ENCODE data around the gene C12orf43.
"Not testable (repeated sequence)": the region's sequence is repeated elsewhere in the genome, so short reads cannot be mapped to it uniquely, and the experiment has no call there.

Gene C12orf43

DNA sequence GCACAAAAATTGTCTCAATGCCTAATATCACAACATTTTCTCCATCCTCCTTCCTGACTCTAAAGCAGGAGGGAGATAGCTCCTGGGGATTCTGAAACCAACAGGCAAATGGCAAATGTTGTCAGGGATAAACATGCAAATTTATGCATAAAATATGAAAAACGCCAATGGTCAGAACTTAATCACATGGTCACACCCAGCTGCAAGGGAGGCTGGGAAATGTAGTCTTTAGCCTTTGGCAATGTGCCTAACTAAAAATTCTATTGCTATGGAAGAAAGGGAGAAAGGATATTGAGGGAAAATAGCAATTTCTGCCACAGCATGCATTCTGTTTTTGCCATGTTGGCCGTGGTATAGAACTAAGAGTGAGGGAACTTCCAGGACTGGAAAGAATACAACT, 34.4 kb upstream of the C12orf43 start:
- CTCF ChIA-PET = interaction anchor here (0.9 to 2.0 kb wide), 4 partner anchors 9 to 180 kb away, joined by 3 to 8 read pairs (median 4); no protein-coding TSS in a partner anchor
- peak; percentile 23; the same call in 1 of the 2 replicates for TF ChIP-seq SP3 (tag by site-specific recombination; IDR thresholded peaks at IDR 0.05)
- no peak for TF ChIP-seq ZNF175 (tag by site-specific recombination; IDR thresholded peaks at IDR 0.05)

DNA sequence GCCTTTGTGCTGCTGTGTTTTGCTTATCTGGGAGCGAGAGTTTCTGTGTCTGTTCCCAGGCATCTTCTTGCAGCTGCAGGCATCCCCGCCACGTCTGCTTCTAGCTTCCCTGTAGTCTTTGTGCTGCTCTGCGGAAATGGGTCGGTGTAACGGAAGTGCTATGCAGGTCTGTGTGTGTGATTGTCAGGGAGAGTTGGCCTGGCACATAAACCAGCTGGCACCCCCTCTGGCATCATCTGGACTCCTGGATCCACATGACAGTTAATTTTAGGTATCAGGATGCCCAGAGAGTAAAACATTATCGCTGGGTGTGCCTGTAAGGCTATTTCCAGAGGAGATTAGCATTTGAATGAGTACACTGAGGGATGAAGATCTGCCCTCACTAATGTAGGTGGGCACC, 32.2 kb upstream of the C12orf43 start:
- H3K36me3 ChIP-seq (ENCODE audit: control insufficient read depth in 2 of 2, insufficient read depth in 1 of 2, low read length in 2 of 2) = no peaks in the 10 kb centered on the region
- H3K4me1 ChIP-seq (ENCODE audit: control insufficient read depth, insufficient read depth, low read length) = no peaks in the 10 kb centered on the region
- H3K4me3 ChIP-seq (ENCODE audit: low read depth, low read length) = no peak overlapping the region
- TF ChIP-seq ZNF354C (tag by site-specific recombination; IDR thresholded peaks at IDR 0.05; ENCODE audit: borderline replicate concordance, low read depth) (no peak), ZNF175 (tag by site-specific recombination; IDR thresholded peaks at IDR 0.05) (no peak), HOXC10 (CRISPR knock-in tag; IDR thresholded peaks at IDR 0.05) (no peak)
- ChIA-PET CTCF (interaction anchor here (1.0 kb wide), 1 partner anchor 13 kb away, joined by 4 read pairs; no protein-coding TSS in a partner anchor), POLR2A (no interaction called here)
- no peak overlapping the region for H3K27ac ChIP-seq (ENCODE audit: extremely low read depth, low read depth, low read length)
- no peaks in the 10 kb centered on the region for H3K9me3 ChIP-seq (ENCODE audit: control insufficient read depth, insufficient read depth, low read depth, low read length)

More for the DNA sequence above, 34.4 kb upstream of the C12orf43 start:
- Histone ChIP-seq H3K27ac (ENCODE audit: extremely low read depth, low read depth, low read length) (no peak overlapping the region), H3K9me3 (ENCODE audit: control insufficient read depth, insufficient read depth, low read depth, low read length) (no peaks in the 10 kb centered on the region), H3K36me3 (ENCODE audit: control insufficient read depth in 2 of 2, insufficient read depth in 1 of 2, low read length in 2 of 2) (no peaks in the 10 kb centered on the region), H3K4me3 (ENCODE audit: low read depth, low read length) (no peak overlapping the region), H3K4me1 (ENCODE audit: control insufficient read depth, insufficient read depth, low read length) (no peaks in the 10 kb centered on the region)
- POLR2A ChIA-PET = no interaction called here

DNA sequence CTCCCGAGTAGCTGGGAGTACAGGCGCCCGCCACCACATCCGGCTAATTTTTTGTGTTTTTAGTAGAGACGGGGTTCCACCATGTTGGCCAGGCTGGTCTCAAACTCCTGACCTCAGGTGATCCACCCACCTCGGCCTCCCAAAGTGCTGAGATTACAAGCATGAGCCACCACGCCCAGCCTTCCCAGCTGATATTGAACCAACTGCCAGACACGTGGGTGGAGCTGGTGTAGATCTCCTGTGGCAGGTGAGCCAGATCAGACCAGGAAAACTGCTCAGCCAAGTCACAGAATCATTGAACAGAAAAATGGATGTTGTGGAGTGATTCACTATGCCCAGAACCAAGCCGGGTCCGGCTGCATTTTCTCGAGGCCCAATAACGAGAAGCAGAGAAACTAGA, 31.1 kb upstream of the C12orf43 start:
- H3K27ac ChIP-seq (ENCODE audit: extremely low read depth, low read depth, low read length); H3K4me3 ChIP-seq (ENCODE audit: low read depth, low read length); H3K9me3 ChIP-seq (ENCODE audit: control insufficient read depth, insufficient read depth, low read depth, low read length); POLR2A ChIA-PET; H3K36me3 ChIP-seq (ENCODE audit: control insufficient read depth in 2 of 2, insufficient read depth in 1 of 2, low read length in 2 of 2); H3K4me1 ChIP-seq (ENCODE audit: control insufficient read depth, insufficient read depth, low read length): not testable (repeated sequence)
- CTCF ChIA-PET = interaction anchor here (0.6 kb wide), 1 partner anchor 453 kb away, joined by 3 read pairs; no protein-coding TSS in a partner anchor
- TF ChIP-seq EGR2 (tag by site-specific recombination; IDR thresholded peaks at IDR 0.05; ENCODE audit: low read depth) = peak; percentile 29; the same call in 1 of the 2 replicates
- TF ChIP-seq KLF1 (tag by site-specific recombination; IDR thresholded peaks at IDR 0.05) = 0 out of 2 replicates have a peak, but pooled peaks have one; percentile 15
- TF ChIP-seq ZFHX2 (tag by site-specific recombination; conservative IDR thresholded peaks at IDR 0.05) = peak; percentile 27; the same call in 1 of the 2 replicates

DNA sequence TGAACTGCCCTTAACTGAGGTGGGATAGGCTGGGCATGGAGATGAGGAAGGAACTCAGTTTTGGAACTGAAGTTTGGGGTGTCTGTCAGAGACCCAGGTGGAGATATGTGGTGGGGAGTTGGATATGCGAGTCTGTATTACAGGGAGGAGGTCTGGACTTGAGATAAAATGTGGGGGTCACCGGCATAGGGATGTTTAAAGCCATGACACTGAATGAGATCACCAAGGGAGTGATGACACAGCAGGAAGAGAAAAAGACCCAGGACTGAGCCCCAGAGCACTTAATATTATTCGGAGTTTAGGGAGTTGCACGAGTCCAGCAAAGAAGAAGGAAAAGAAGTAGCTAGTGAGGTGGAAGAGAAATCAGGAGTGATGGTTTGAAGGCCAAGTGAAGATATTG, 26.8 kb upstream of the C12orf43 start:
- Histone ChIP-seq H3K4me1 (ENCODE audit: control insufficient read depth, insufficient read depth, low read length) (no peaks in the 10 kb centered on the region), H3K9me3 (ENCODE audit: control insufficient read depth, insufficient read depth, low read depth, low read length) (no peaks in the 10 kb centered on the region), H3K4me3 (ENCODE audit: low read depth, low read length) (no peak overlapping the region), H3K36me3 (ENCODE audit: control insufficient read depth in 2 of 2, insufficient read depth in 1 of 2, low read length in 2 of 2) (no peaks in the 10 kb centered on the region), H3K27ac (ENCODE audit: extremely low read depth, low read depth, low read length) (no peak overlapping the region)
- POLR2A ChIA-PET = no interaction called here
- CTCF ChIA-PET = interaction anchor here (0.7 kb wide), 1 partner anchor 53 kb away, joined by 3 read pairs; no protein-coding TSS in a partner anchor
- TF ChIP-seq ZNF24 (tag by site-specific recombination; IDR thresholded peaks at IDR 0.05) (no peak), ZNF114 (tag by site-specific recombination; IDR thresholded peaks at IDR 0.05) (no peak), ZNF473 (tag by site-specific recombination; IDR thresholded peaks at IDR 0.05) (no peak), ZNF140 (tag by site-specific recombination; IDR thresholded peaks at IDR 0.05) (no peak), HOXA7 (CRISPR knock-in tag; IDR thresholded peaks at IDR 0.05; ENCODE audit: borderline replicate concordance) (no peak), ZNF544 (tag by site-specific recombination; IDR thresholded peaks at IDR 0.05) (no peak), GFI1B (tag by site-specific recombination; IDR thresholded peaks at IDR 0.05) (no peak)
- TF ChIP-seq, protein P1, sequence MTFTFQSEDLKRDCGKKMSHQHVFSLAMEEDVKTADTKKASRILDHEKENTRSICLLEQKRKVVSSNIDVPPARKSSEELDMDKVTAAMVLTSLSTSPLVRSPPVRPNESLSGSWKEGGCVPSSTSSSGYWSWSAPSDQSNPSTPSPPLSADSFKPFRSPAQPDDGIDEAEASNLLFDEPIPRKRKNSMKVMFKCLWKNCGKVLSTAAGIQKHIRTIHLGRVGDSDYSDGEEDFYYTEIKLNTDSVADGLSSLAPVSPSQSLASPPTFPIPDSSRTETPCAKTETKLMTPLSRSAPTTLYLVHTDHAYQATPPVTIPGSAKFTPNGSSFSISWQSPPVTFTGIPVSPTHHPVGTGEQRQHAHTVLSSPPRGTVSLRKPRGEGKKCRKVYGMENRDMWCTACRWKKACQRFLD (tag by site-specific recombination; IDR thresholded peaks at IDR 0.05) = no peak
